ENCODE results near the gene PARP8.
"Not testable (repeated sequence)": the region's sequence is repeated elsewhere in the genome, so short reads cannot be mapped to it uniquely, and the experiment has no call there.

DNA sequence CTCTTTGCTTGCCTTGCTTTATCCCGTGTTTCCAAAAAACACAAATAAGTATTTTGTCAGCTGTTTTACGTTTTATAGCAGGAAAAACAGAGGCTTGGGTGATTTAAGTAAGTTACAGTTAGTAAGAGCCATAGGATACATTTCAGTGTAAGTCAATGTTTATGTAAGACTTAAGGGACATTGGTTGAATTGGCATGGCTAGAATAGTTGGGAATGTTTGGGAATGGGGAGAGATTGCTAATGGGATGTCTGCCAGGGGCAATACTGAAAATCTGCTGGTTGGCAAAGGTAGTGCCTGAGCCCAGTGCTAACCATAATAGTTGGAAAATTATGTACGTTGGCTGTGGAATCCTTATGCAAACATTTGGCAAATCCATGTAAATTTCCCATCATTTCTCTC, 7.0 kb downstream of the PARP8 start:
- TF ChIP-seq CTCF (conservative IDR thresholded peaks at IDR 0.05; ENCODE audit: low read depth, low read length); EZH2phosphoT487 (IDR thresholded peaks at IDR 0.05; ENCODE audit: borderline replicate concordance, low read length): not testable (repeated sequence)

Data from PC-3 (cell line).